HG02981 (cell line): ENCODE measurements around the gene SNX32.

Experiments used
- ATAC-seq: cut with Tn5 transposase; IDR thresholded peaks from one replicate; pipeline ENCODE4 v1.9.1; 2021; ENCODE audit warnings: mild to moderate bottlenecking, moderate library complexity; ENCODE audit not compliant: unreplicated experiment

Gene SNX32

DNA sequence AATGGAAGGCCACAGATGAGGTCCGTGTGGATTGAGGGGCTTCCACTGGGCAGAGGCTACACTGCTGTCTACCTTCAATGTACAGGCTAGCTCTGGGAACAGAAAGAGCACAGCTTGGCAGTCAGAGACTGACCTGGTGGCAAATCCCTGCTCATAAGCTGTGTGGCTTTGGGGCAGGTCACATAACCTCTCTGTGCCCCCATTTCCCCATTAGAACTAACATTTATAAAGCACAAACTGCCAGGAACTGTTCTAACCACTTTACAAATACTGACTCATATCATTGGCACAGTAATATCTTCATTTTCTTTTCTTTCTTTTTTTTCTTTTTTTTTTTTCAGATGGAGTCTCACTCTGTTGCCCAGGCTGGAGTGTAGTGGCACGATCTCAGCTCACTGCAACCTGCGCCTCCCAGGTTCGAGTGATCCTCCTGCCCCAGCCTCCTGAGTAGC, 63.3 kb downstream of the SNX32 start:
- ATAC-seq, result no peak

- ATAC-seq, result no peak
Observed at GRCh38 chr11:65898656-65899355, 65.0 kb downstream of the SNX32 start.

DNA sequence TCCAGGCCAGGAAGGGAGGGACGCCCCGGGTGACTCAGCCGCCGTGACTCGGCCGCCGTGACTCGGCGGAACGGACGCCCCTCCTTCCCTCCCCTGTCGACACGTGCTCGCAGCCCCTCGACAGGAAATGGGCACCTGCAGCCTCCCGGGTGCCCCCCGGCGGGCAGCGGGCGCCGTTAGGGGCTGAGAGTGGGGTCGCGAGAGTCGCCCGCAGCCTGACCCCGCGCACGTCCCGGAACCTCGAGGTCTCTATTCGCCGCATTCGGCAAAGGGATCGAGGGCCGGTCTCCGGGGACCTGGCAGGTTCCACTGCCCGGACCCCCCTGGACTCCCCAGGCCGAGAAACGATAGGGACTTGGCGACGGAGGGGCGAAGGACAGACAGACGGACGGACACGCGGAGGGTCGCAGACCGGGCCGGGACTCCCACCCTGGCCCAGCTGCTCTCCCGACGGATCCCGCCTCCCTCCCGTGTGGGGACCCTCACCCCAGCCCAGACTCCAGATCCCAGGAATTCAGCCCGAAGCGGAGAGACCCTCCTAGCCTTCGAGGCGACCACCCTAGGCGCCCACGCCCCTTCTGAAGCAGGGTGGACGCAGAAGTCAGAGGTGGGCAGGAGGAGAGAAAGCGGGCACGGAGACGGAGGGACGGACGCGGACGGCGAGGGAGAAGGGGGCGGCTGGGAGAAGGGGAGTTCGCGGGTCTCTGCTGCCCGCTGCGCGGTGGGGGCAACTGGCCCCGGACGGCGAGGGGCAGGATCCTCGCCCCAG, 65.8 kb downstream of the SNX32 start:
- ATAC-seq, result no peak

DNA sequence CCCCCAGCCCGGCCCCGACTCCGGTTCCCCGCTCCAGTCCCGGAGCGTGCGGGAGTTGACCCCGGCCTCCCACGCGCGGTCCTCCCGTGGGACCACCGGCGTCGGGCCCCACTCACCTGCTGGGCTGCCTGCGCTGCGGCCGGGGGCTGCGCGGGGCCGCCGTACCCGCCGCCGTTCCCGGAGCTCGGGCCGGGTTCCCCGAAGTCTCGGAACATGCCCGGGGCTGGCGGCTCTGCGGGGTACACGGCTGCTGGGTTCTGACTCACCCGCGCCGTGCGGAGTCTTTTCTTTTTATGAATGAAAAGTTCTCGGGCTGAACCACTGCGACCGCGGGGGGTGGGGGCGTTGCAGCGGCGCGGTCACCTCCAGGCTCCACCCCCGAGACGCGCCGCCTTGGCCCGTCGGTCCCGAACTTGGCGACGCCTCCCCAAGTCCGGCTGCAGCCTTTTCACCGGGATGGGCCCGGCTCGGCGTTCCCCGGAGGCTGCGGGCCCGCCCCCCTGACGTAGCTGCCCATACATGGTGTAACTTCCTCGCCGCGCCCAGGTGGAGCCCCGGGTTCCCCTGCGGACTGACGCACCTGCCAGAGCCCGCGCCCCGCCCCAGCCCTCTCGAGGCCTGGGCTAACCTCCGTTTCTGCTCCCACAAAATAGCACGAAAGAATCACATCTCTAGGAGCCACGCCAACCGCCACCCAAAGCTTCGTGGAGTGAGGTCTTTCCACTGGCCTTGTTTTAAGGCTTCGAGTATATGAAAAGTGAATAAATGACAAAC, 66.5 kb downstream of the SNX32 start, which contains the start of gene FOSL1:
Gene FOSL1 (minus strand): TSS at position 264 of the 774 bp plus-strand sequence. CDS start 49 bp downstream, at position 215.
- ATAC-seq, result peak; percentile 74

DNA sequence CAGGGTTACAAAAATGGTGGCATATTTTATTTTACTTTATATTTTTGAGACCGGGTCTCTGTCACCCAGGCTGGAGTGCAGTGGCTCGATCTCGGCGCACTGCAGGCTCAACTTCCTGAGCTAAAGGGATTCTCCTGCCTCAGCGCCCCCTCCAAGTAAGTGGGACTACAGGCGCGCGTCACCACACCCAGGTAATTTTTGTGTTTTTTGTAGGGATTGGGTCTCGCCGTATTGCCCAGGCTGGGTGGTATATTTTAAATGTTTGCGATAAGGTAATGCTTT, 67.1 kb downstream of the SNX32 start:
- no peak for ATAC-seq

GRCh38 chr11:65903068-65903481, 69.3 kb downstream of the SNX32 start:
- no peak for ATAC-seq
